GM15510 (cell line): ENCODE data around the gene AGAP1.

Source experiments
- POLR2A ChIP-seq: IDR thresholded peaks from 3 replicates; pipeline ENCODE4 v1.6.1; 2011; ENCODE audit warnings: borderline replicate concordance; ENCODE audit not compliant: insufficient read length; ENCODE audit errors: extremely low read depth

Gene AGAP1

GRCh38 chr2:236180076-236180816, 686.4 kb downstream of the AGAP1 start:
- no peak for TF ChIP-seq POLR2A

- no peak for TF ChIP-seq POLR2A
These were observed 687.1 kb downstream of the AGAP1 start for GRCh38 chr2:236180831-236181453.
